IMR-90 (cell line): Measurements from ENCODE around the gene ARHGEF3.

ENCODE experiments used
- CHD1 ChIP-seq: IDR thresholded peaks from 2 replicates; pipeline ENCODE4 v1.6.1; 2012; ENCODE audit warnings: low read depth, low read length, improper control_type of control experiment
- CTCF ChIP-seq: conservative IDR thresholded peaks from 2 replicates; pipeline ENCODE4 v1.5.1; 2012; ENCODE audit warnings: mild to moderate bottlenecking, low read depth, low read length, improper control_type of control experiment
- ELK1 ChIP-seq: fragments of 150-350 bp; IDR thresholded peaks from 2 replicates; pipeline ENCODE4 v1.6.1; 2016; ENCODE audit warnings: low read depth, mild to moderate bottlenecking, low read length, moderate library complexity, borderline replicate concordance
- FOS ChIP-seq: fragments of 150-350 bp; IDR thresholded peaks from 2 replicates; pipeline ENCODE4 v1.6.1; 2016; ENCODE audit warnings: low read depth, low read length
- MAZ ChIP-seq: IDR thresholded peaks from 2 replicates; pipeline ENCODE4 v1.6.1; 2012; ENCODE audit warnings: low read depth, mild to moderate bottlenecking, low read length, improper control_type of control experiment, moderate library complexity, borderline replicate concordance
- MXI1 ChIP-seq: IDR thresholded peaks from 2 replicates; pipeline ENCODE4 v1.6.1; 2012; ENCODE audit warnings: low read depth, mild to moderate bottlenecking, low read length, moderate library complexity, borderline replicate concordance
- NFE2L2 ChIP-seq: fragments of 150-350 bp; IDR thresholded peaks from 2 replicates; pipeline ENCODE4 v1.6.1; 2016; ENCODE audit warnings: low read depth, mild to moderate bottlenecking, low read length
- POLR2A ChIP-seq: IDR thresholded peaks from 2 replicates; pipeline ENCODE4 v1.6.1; 2012; ENCODE audit warnings: mild to moderate bottlenecking, low read depth, low read length
- RAD21 ChIP-seq: IDR thresholded peaks from 2 replicates; pipeline ENCODE4 v1.6.1; 2012; ENCODE audit warnings: low read length, improper control_type of control experiment
- RCOR1 ChIP-seq: IDR thresholded peaks from 2 replicates; pipeline ENCODE4 v1.6.1; 2012; ENCODE audit warnings: mild to moderate bottlenecking, low read length, improper control_type of control experiment; ENCODE audit not compliant: insufficient replicate concordance
- RFX5 ChIP-seq: IDR thresholded peaks from 2 replicates; pipeline ENCODE4 v1.8.0; 2012; ENCODE audit warnings: low read depth, mild to moderate bottlenecking, low read length, moderate library complexity
- SMC3 ChIP-seq: fragments of 150-350 bp; IDR thresholded peaks from 2 replicates; pipeline ENCODE4 v1.6.1; 2016; ENCODE audit warnings: low read depth, mild to moderate bottlenecking, antibody characterized with exemption, low read length, moderate library complexity
- USF2 ChIP-seq: fragments of 150-350 bp; IDR thresholded peaks from 2 replicates; pipeline ENCODE4 v1.6.1; 2017; ENCODE audit warnings: mild to moderate bottlenecking, antibody characterized with exemption, low read length, low read depth

GRCh38 chr3:56782906-56783305 is 18.8 kb downstream of the ARHGEF3 start:
- TF ChIP-seq POLR2A = no peak
- TF ChIP-seq CTCF = no peak
- no peak for TF ChIP-seq CHD1
- TF ChIP-seq SMC3 = no peak
- TF ChIP-seq MAZ = no peak
- TF ChIP-seq MXI1 = no peak
- no peak for TF ChIP-seq RAD21
- TF ChIP-seq NFE2L2 = no peak
- no peak for TF ChIP-seq USF2
- TF ChIP-seq FOS = no peak
- no peak for TF ChIP-seq RFX5
- TF ChIP-seq RCOR1 = no peak
- TF ChIP-seq ELK1 = no peak
